Common myeloid progenitor, CD34-positive (primary cell): ENCODE measurements around the gene MARCHF6.
A peak's percentile ranks its signal among the peaks of the same experiment; 100 is the strongest.
"Not testable (repeated sequence)": the region's sequence is repeated elsewhere in the genome, so short reads cannot be mapped to it uniquely, and the experiment has no call there.

Experiments
- CTCF ChIA-PET: fragments of 350-600 bp; sonication (Branson Sonifier 250); formaldehyde crosslinking; loops from one replicate; lab custom pipeline; 2021; ENCODE audit warnings: antibody characterized with exemption; lab: Charles Lee
- POLR2A ChIA-PET: fragments of 350-600 bp; sonication (Branson Sonifier 250); formaldehyde crosslinking; loops from one replicate; lab custom pipeline; 2021; ENCODE audit warnings: antibody characterized with exemption; lab: Charles Lee
- DNase-seq, 3 donors: peaks; one replicate each; pipeline versions ENCODE4 v3.0.0 to v3.0.0-alpha.2; 2013
- H3K27ac ChIP-seq, 2 experiments: 1 replicate in 1 of 2; 2 replicates in 1 of 2; pipeline ENCODE4 v1.7.0; 2013; ENCODE audit warnings: inconsistent platforms in 2 of 2, low read length in 2 of 2, mild to moderate bottlenecking in 2 of 2, low read depth in 1 of 2, moderate library complexity in 1 of 2; ENCODE audit not compliant: severe bottlenecking in 2 of 2, insufficient read depth in 1 of 2, poor library complexity in 1 of 2
- H3K27me3 ChIP-seq, 5 experiments: replicated peaks in 2 of 5; 1 replicate in 3 of 5; 2 replicates in 2 of 5; pipeline versions ENCODE4 v1.6.1 to v1.7.0; 2013; ENCODE audit warnings: low read length in 4 of 5, mild to moderate bottlenecking in 2 of 5, moderate library complexity in 2 of 5, inconsistent platforms in 1 of 5; ENCODE audit not compliant: insufficient read depth in 5 of 5, control insufficient read depth in 4 of 5
- H3K36me3 ChIP-seq, 4 experiments: 1 replicate in 2 of 4; 2 replicates in 2 of 4; pipeline versions ENCODE4 v1.6.1 to v1.7.0; 2013; ENCODE audit warnings: low read length in 3 of 4, control low read depth in 1 of 4, mild to moderate bottlenecking in 1 of 4; ENCODE audit not compliant: control insufficient read depth in 4 of 4, insufficient read depth in 4 of 4
- H3K4me1 ChIP-seq, 4 experiments: 1 replicate in 3 of 4; 2 replicates in 1 of 4; pipeline versions ENCODE4 v1.6.1 to v1.7.1; 2013; ENCODE audit warnings: low read length in 3 of 4, mild to moderate bottlenecking in 3 of 4, control low read depth in 1 of 4, inconsistent platforms in 1 of 4, moderate library complexity in 1 of 4; ENCODE audit not compliant: control insufficient read depth in 4 of 4, insufficient read depth in 4 of 4; ENCODE audit errors: control extremely low read depth in 1 of 4
- H3K4me3 ChIP-seq, 7 experiments: 1 replicate in 4 of 7; 2 replicates in 3 of 7; pipeline versions ENCODE4 v1.5.1 to v1.7.0; 2013; ENCODE audit warnings: mild to moderate bottlenecking in 7 of 7, low read length in 6 of 7, moderate library complexity in 6 of 7, inconsistent platforms in 2 of 7, low read depth in 2 of 7, control low read depth in 1 of 7; ENCODE audit not compliant: insufficient read depth in 4 of 7, control insufficient read depth in 1 of 7; ENCODE audit errors: extremely low read depth in 1 of 7
- H3K9me3 ChIP-seq, 5 experiments: 1 replicate in 4 of 5; 2 replicates in 1 of 5; pipeline versions ENCODE4 v1.6.1 to v1.7.1; 2013; ENCODE audit warnings: low read length in 4 of 5, mild to moderate bottlenecking in 2 of 5, inconsistent platforms in 1 of 5, low read depth in 1 of 5, moderate library complexity in 1 of 5; ENCODE audit not compliant: control insufficient read depth in 4 of 5, insufficient read depth in 2 of 5; ENCODE audit errors: control extremely low read depth in 1 of 5
- WGBS: methylation state at CpG from one replicate; pipeline ENCODE4 v1.1.5; 2013; ENCODE audit not compliant: insufficient coverage; 5-methylcytosine and 5-hydroxymethylcytosine counted together

MARCHF6 gene

GRCh38 chr5:10308844-10309243 is 44.7 kb upstream of the MARCHF6 start:
- Histone ChIP-seq H3K4me1 (peaks cover 0 to 23% (median 17%) of the 10 kb centered on the region in 4 experiments), H3K36me3 (peaks cover 0 to 3% (median 0%) of the 10 kb centered on the region in 4 experiments), H3K27me3 (no peaks in the 10 kb centered on the region), H3K4me3 (no peak overlapping the region), H3K27ac (no peak overlapping the region), H3K9me3 (no peaks in the 10 kb centered on the region)
- ChIA-PET CTCF (interaction anchor here (0.8 to 0.9 kb wide), 2 partner anchors 26 to 49 kb away, joined by 3 read pairs; no protein-coding TSS in a partner anchor), POLR2A (no interaction called here)
- no peak for DNase-seq
- WGBS = 87% methylated on average over 3 of the region's 6 CpGs

- H3K4me3 ChIP-seq = no peak overlapping the region
- ChIA-PET CTCF (interaction anchor here (1.0 to 5.7 kb wide), 4 partner anchors 20 to 49 kb away, joined by 4 to 21 read pairs (median 4); no protein-coding TSS in a partner anchor), POLR2A (no interaction called here)
- H3K4me1 ChIP-seq = peaks cover 0 to 23% (median 17%) of the 10 kb centered on the region in 4 experiments
- H3K27me3 ChIP-seq = no peaks in the 10 kb centered on the region
- DNase-seq = peak in 1 of 3 donors; percentile 53
- H3K36me3 ChIP-seq = no peaks in the 10 kb centered on the region
- 86% methylated on average over 2 of the region's 8 CpGs for WGBS
- H3K9me3 ChIP-seq = no peaks in the 10 kb centered on the region
- no peak overlapping the region for H3K27ac ChIP-seq
These were observed 43.3 kb upstream of the MARCHF6 start for GRCh38 chr5:10310066-10310779.

- POLR2A ChIA-PET, H3K27me3 ChIP-seq, H3K9me3 ChIP-seq, H3K27ac ChIP-seq, H3K4me3 ChIP-seq, H3K36me3 ChIP-seq: not testable (repeated sequence)
- 85% methylated on average over 5 of the region's 8 CpGs for WGBS
- peak in 1 of 3 donors; percentile 41 for DNase-seq
- peaks cover 0 to 23% (median 17%) of the 10 kb centered on the region in 4 experiments for H3K4me1 ChIP-seq
- CTCF ChIA-PET = interaction anchor here (1.0 to 5.7 kb wide), 3 partner anchors 19 to 47 kb away, joined by 4 to 21 read pairs (median 4); no protein-coding TSS in a partner anchor
These were observed 42.5 kb upstream of the MARCHF6 start for GRCh38 chr5:10310835-10311570.

- Histone ChIP-seq H3K36me3 (no peaks in the 10 kb centered on the region), H3K27me3 (no peaks in the 10 kb centered on the region), H3K9me3 (no peaks in the 10 kb centered on the region), H3K4me3 (no peak overlapping the region), H3K27ac (no peak overlapping the region), H3K4me1 (peaks cover 0 to 18% (median 11%) of the 10 kb centered on the region in 4 experiments)
- ChIA-PET POLR2A (no interaction called here), CTCF (interaction anchor here (1.2 to 5.7 kb wide), 4 partner anchors 15 to 53 kb away, joined by 3 to 21 read pairs (median 3); no protein-coding TSS in a partner anchor)
- WGBS = 80% methylated on average over 7 of the region's 10 CpGs
- no peak for DNase-seq
These were observed 41.7 kb upstream of the MARCHF6 start for GRCh38 chr5:10311595-10312425.

GRCh38 chr5:10315201-10315600 is 38.3 kb upstream of the MARCHF6 start:
- CTCF ChIA-PET = interaction anchor here (1.3 to 5.7 kb wide), 2 partner anchors 15 to 49 kb away, joined by 3 to 21 read pairs; no protein-coding TSS in a partner anchor
- no peaks in the 10 kb centered on the region for H3K27me3 ChIP-seq
- H3K4me1 ChIP-seq = peaks cover 0 to 4% (median 3%) of the 10 kb centered on the region in 4 experiments
- no peak overlapping the region for H3K27ac ChIP-seq
- DNase-seq = no peak
- H3K9me3 ChIP-seq = no peaks in the 10 kb centered on the region
- POLR2A ChIA-PET = no interaction called here
- WGBS = 100% methylated on average over 3 of the region's 5 CpGs
- H3K36me3 ChIP-seq = no peaks in the 10 kb centered on the region
- no peak overlapping the region for H3K4me3 ChIP-seq

GRCh38 chr5:10315824-10316509 is 37.5 kb upstream of the MARCHF6 start:
- no peaks in the 10 kb centered on the region for H3K9me3 ChIP-seq
- H3K36me3 ChIP-seq = no peaks in the 10 kb centered on the region
- DNase-seq = no peak
- H3K27ac ChIP-seq = no peak overlapping the region
- ChIA-PET POLR2A (no interaction called here), CTCF (interaction anchor here (5.7 kb wide), 1 partner anchor 14 kb away, joined by 21 read pairs; no protein-coding TSS in a partner anchor)
- no peaks in the 10 kb centered on the region for H3K27me3 ChIP-seq
- H3K4me3 ChIP-seq = no peak overlapping the region
- H3K4me1 ChIP-seq = no peaks in the 10 kb centered on the region
- WGBS = 98% methylated on average over 15 of the region's 15 CpGs
